Raji (cell line): ENCODE results near the gene GALNT6.

Experiments used
- POLR2A ChIP-seq: IDR thresholded peaks from 2 replicates; pipeline ENCODE4 v1.6.1; 2011; ENCODE audit warnings: low read depth, low read length, control low read depth; ENCODE audit not compliant: insufficient read depth

The GALNT6 gene

GRCh38 chr12:51307655-51308593, 83.3 kb downstream of the GALNT6 start:
- TF ChIP-seq POLR2A, result no peak

DNA sequence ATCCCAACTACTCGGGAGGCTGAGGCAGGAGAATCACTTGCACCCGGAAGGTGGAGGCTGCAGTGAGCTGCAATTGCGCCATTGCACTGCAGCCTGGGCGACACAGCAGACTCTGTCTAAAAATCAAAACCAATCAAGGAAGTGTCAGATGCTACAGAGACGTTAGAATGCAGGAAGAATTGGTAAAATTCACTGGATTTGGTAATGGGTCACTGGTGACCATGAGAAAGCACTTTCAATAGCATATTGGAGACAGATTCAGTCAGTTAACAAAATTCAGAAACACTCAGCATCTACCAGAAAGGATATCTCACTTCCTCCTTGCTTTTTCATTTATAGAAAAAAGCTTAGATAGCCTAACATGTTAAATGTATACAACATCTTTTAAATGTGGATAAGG, 84.7 kb downstream of the GALNT6 start:
- no peak for TF ChIP-seq POLR2A
